ENCODE data around the gene MT4. TPM values are rescaled to one million over a fixed set of nuclear protein-coding genes. Genes with fewer than 3 reads are reported as not detected.

Gene MT4
- total RNA-seq (2022; extraction: Qiagen RNA extraction): not detected in 5 replicates

DNA sequence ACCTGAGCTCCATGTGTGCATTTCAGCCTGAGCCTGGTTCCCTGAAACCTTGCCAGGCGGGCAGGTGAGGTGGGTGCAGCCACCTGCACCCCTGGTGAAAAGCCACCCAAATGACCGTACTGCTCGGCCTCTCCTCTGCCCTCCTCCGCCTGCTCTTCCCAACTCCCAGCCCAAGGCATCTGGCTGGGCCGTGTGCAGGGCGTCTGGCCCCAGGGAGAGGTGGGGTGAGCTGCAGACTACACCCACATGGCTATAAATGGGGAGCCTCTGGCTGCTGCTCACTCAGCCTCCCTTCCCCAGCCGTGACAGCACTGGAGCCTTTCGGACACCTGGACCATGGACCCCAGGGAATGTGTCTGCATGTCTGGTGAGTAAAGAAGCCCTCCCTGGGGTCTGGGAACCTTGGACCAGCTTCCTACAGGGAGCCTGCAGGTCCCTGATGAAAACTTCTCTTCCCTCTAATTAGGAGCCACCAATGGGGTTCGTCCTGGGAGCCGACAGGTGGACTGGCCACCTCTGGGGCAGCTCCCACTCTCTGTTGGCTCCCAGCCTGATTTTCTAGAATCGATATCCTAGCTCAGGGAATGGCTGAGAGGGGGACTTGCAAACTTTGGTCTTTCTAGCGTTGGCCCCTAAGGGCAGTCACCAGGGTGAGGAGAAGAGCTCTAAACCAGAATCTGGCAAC, at the start of gene MT4:
Gene MT4, plus strand, starts transcription at position 281 of the 685 bp plus-strand sequence. Its CDS starts 56 bp downstream, at position 337.

DNA sequence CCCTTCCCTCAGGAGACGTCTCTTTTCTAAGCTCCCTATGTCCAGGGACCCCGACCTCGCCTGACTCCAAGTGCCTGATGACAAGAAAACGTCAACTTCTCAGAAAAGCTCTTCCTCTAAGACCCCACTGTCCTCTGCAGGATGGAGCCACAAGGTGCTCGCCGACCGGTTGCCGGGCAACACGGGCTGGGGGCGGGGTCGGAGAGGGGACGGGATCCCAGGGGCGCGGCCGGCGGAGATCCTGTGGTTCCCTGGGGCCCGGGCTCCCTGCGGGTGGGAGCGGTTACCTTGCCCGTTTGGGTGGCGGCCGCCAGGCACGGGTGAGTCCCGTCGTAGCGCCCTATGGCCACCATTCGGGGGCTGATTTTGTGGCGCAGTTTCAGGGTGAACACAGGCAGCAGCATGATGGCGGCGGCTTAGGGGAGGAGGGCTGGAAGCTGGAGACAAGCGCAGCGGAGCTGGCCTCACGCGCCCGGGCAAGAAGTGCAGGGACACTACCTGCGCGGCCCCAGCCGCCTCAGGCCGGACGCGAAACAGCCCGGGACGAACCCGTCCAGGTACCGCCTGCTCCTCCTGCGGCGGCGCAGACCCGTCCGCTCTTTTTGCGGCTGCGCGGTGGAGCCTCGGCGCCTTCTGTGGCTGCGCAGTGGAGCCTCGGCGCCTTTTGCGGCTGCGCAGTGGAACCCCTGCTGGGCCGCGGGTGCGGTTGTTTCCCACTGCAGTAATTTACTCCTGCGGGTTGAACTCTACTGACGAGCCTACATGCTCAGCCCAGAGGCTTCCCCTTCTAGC, 45.2 kb upstream of the MT4 start, which contains the start of gene BBS2:
Gene BBS2, minus strand, starts transcription at position 566 of the 792 bp plus-strand sequence. Its CDS starts 162 bp downstream, at position 404.

DNA sequence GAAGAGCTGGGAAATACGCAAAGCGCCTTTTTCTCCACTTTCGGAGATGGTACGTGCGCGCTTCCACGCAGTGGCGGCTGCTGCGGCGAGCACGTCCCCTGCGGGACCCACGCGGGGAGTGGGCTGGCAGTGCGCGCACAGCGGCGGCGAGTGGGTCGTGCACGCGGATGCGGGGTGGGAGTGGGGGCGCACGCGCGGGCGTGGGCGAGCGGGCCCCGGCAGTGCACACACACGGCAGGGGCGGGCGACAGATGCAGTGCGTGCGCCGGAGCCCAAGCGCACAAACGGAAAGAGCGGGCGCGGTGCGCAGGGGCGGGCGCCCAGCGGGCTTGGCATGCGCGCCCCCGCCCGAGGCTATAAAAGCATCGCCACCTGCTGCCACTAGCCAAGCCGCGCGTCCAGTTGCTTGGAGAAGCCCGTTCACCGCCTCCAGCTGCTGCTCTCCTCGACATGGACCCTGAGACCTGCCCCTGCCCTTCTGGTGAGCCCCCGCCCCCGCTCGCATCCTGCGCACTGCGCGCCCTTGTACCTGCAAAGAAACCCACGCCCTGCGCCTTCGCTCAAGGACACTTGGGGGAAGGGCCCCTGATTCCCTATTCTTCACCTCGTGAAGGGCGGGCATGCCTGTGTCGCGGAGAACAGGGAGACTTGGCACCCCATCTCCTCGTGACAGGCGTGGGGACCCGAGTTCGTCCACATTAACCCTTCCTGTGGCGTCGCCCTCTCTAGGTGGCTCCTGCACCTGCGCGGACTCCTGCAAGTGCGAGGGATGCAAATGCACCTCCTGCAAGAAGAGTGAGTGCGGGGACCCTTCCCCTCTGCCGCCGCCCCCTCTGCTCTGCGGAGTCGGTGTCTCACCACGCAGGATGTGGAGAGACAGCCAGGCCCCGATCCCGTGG, 24.5 kb downstream of the MT4 start, which contains the start of gene MT3:
Gene MT3, plus strand, starts transcription at position 388 of the 899 bp plus-strand sequence. Its CDS starts 63 bp downstream, at position 451.

DNA sequence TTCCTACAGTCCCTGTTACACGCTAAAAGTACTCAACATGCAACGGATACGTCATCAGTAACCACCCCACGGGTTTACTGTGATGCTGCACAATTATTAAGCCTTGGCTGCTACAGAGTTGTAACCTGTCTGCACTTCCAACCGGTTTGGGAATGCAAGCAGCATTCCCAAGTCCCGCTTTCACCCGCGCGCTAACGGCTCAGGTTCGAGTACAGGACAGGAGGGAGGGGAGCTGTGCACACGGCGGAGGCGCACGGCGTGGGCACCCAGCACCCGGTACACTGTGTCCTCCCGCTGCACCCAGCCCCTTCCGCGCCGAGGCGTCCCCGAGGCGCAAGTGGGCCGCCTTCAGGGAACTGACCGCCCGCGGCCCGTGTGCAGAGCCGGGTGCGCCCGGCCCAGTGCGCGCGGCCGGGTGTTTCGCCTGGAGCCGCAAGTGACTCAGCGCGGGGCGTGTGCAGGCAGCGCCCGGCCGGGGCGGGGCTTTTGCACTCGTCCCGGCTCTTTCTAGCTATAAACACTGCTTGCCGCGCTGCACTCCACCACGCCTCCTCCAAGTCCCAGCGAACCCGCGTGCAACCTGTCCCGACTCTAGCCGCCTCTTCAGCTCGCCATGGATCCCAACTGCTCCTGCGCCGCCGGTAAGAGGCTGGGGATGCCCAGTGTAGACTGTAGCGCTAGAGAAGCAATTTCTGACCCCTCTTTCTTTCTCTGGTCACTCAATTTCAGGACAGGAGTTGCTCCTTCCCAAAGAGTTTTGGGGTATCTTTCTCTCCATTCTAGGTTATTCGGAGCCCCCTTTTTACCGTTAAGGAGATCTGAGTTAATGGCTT, 43.4 kb downstream of the MT4 start, which contains the start of gene MT2A:
Gene MT2A, plus strand, starts transcription at position 542 of the 833 bp plus-strand sequence. Its CDS starts 72 bp downstream, at position 614.

Other genes starting within 250 kb of the MT4 start
- 65.5 to 74.2 TPM (median 71.1 TPM) in 5 replicates for gene AMFR, start 139.5 kb upstream of the MT4 start, total RNA-seq (2022; extraction: Qiagen RNA extraction)
- gene NUDT21, start 113.7 kb upstream of the MT4 start, total RNA-seq (2022; extraction: Qiagen RNA extraction): 109 to 140 TPM (median 134 TPM) in 5 replicates
- gene OGFOD1, start 113.5 kb upstream of the MT4 start, total RNA-seq (2022; extraction: Qiagen RNA extraction): 69.9 to 91.8 TPM (median 80.5 TPM) in 5 replicates
- gene BBS2, start 45.0 kb upstream of the MT4 start, total RNA-seq (2022; extraction: Qiagen RNA extraction): 19.6 to 25.1 TPM (median 23.6 TPM) in 5 replicates
- gene MT3, start 24.5 kb downstream of the MT4 start, total RNA-seq (2022; extraction: Qiagen RNA extraction): 0.34 to 0.82 TPM (median 0.54 TPM) in 4 of 5 replicates, not detected in the other
- 1,981 to 2,932 TPM (median 2,492 TPM) in 5 replicates for gene MT2A, start 43.5 kb downstream of the MT4 start, total RNA-seq (2022; extraction: Qiagen RNA extraction)
- not detected in 5 replicates for gene MT1E, start 60.7 kb downstream of the MT4 start, total RNA-seq (2022; extraction: Qiagen RNA extraction)
- 0.15 to 0.18 TPM in 2 of 5 replicates, not detected in the others for gene MT1M, start 67.6 kb downstream of the MT4 start, total RNA-seq (2022; extraction: Qiagen RNA extraction)
- 25.2 to 38.3 TPM (median 30.3 TPM) in 5 replicates for gene MT1A, start 73.6 kb downstream of the MT4 start, total RNA-seq (2022; extraction: Qiagen RNA extraction)
- 0.43 TPM in 1 of 5 replicates, not detected in the others for gene MT1B, start 86.8 kb downstream of the MT4 start, total RNA-seq (2022; extraction: Qiagen RNA extraction)
- gene MT1F, start 92.9 kb downstream of the MT4 start, total RNA-seq (2022; extraction: Qiagen RNA extraction): 14.8 to 20.2 TPM (median 16.2 TPM) in 5 replicates
- gene MT1G, start 103.0 kb downstream of the MT4 start, total RNA-seq (2022; extraction: Qiagen RNA extraction): not detected in 5 replicates
- gene MT1H, start 104.7 kb downstream of the MT4 start, total RNA-seq (2022; extraction: Qiagen RNA extraction): not detected in 5 replicates
- 401 to 928 TPM (median 662 TPM) in 5 replicates for gene MT1X, start 117.4 kb downstream of the MT4 start, total RNA-seq (2022; extraction: Qiagen RNA extraction)
- 84.6 to 107 TPM (median 102 TPM) in 5 replicates for gene NUP93, start 165.1 kb downstream of the MT4 start, total RNA-seq (2022; extraction: Qiagen RNA extraction)

All from A549 treated with dexamethasone at 1 μM for 4 hours (cell line).